Osteocyte (in vitro differentiated cells): Measurements from ENCODE around the gene ALCAM. TPM values are rescaled to one million over a fixed set of nuclear protein-coding genes. Genes with fewer than 3 reads are reported as not detected.

Source experiments
- DNase-seq: peaks from one replicate; pipeline ENCODE4 v3.0.0; 2021; ENCODE audit warnings: mixed read lengths; ENCODE audit not compliant: unreplicated experiment; ENCODE audit errors: extremely low spot score
- H3K27ac Mint-ChIP-seq: one replicate; pipeline ENCODE4 v1.8.0; 2021; ENCODE audit warnings: mild to moderate bottlenecking, mixed read lengths; ENCODE audit not compliant: unreplicated experiment
- H3K27me3 Mint-ChIP-seq: one replicate; pipeline ENCODE4 v1.8.0; 2021; ENCODE audit warnings: mixed read lengths; ENCODE audit not compliant: unreplicated experiment
- H3K36me3 Mint-ChIP-seq: one replicate; pipeline ENCODE4 v1.8.0; 2021; ENCODE audit warnings: mixed read lengths; ENCODE audit not compliant: unreplicated experiment
- H3K4me1 Mint-ChIP-seq: one replicate; pipeline ENCODE4 v1.8.0; 2021; ENCODE audit warnings: mixed read lengths; ENCODE audit not compliant: unreplicated experiment
- H3K4me3 Mint-ChIP-seq: one replicate; pipeline ENCODE4 v1.8.0; 2021; ENCODE audit warnings: mild to moderate bottlenecking, moderate library complexity, mixed read lengths; ENCODE audit not compliant: unreplicated experiment
- H3K9me3 Mint-ChIP-seq: one replicate; pipeline ENCODE4 v1.8.0; 2021; ENCODE audit warnings: mixed read lengths; ENCODE audit not compliant: unreplicated experiment
- total RNA-seq: library from RNA; stranded (reverse); gene quantifications from 2 replicates; pipeline ENCODE4 v1.2.1, GENCODE V29; 2021
- TF ChIP-seq, protein P1 (sequence below): fragments of 200-600 bp; sonication (generic); IDR thresholded peaks from 2 replicates; pipeline ENCODE4 v1.5.0; 2021; ENCODE audit warnings: antibody characterized with exemption, mild to moderate bottlenecking, moderate library complexity

The ALCAM gene
- total RNA-seq, 1 donor from 2014 or later = 242 TPM

DNA sequence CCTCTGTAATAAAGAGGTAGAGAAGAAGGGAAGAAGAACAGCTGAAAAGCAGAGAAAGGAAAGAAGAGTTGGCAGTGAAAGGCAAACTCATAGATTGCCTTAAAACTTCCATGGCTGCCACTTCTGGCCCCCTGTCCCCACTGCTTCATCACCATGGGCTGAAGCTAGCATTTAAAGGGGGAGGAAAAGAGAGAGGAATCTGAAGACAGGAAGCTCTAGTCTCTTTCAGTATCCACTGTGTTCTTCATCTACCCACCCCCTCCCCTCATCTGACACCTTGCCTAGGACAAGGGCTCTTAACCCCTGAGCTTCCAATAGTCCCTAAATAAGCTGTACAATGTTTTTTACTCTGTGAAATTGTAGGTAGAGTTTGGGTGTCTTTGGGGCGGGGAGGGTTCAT, 60.6 kb downstream of the ALCAM start:
- peaks cover 68% of the 10 kb centered on the region for H3K4me1 Mint-ChIP-seq
- H3K36me3 Mint-ChIP-seq = no peaks in the 10 kb centered on the region
- H3K27me3 Mint-ChIP-seq = no peaks in the 10 kb centered on the region
- peak overlapping the region; percentile 48 for H3K27ac Mint-ChIP-seq
- no peak for DNase-seq
- no peaks in the 10 kb centered on the region for H3K9me3 Mint-ChIP-seq
- H3K4me3 Mint-ChIP-seq = no peak overlapping the region
- TF ChIP-seq, protein P1, sequence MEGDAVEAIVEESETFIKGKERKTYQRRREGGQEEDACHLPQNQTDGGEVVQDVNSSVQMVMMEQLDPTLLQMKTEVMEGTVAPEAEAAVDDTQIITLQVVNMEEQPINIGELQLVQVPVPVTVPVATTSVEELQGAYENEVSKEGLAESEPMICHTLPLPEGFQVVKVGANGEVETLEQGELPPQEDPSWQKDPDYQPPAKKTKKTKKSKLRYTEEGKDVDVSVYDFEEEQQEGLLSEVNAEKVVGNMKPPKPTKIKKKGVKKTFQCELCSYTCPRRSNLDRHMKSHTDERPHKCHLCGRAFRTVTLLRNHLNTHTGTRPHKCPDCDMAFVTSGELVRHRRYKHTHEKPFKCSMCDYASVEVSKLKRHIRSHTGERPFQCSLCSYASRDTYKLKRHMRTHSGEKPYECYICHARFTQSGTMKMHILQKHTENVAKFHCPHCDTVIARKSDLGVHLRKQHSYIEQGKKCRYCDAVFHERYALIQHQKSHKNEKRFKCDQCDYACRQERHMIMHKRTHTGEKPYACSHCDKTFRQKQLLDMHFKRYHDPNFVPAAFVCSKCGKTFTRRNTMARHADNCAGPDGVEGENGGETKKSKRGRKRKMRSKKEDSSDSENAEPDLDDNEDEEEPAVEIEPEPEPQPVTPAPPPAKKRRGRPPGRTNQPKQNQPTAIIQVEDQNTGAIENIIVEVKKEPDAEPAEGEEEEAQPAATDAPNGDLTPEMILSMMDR = no peak

DNA sequence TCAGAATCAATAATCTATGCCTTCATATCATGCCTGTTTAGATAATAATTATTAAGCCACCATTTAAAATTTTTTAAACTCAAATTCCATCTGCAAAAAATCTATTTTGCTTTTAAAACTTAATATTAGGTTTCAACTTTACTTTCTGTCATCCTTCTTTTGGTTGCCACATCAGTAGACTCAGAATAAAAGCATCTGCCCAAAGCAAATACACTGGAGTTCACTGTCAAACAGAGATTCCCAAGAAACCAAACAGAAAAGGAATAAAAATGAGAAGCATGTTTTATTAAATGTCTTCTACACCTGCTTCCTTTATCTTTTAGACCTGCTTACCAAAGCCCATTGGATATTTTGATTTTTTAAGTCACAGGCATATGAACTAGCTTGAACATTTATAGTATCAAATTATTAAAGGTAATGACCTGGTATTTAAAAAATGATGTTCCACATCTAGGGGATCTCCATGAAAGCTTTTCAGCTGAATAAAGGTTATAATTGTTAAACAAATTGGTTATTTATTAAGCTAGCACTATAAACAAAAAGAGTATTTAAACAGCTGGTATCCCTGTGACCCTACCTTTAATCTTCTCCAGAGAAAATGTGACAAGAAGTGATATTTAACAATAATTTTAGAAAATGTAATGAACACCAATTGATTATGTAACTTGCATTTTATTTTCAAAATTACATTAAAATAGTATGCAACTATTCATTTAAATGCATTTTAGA, 62.5 kb downstream of the ALCAM start:
- no peak for DNase-seq
- Mint-ChIP-seq H3K9me3 (no peaks in the 10 kb centered on the region), H3K27ac (peak overlapping the region; percentile 17), H3K27me3 (no peaks in the 10 kb centered on the region), H3K4me1 (peaks cover 62% of the 10 kb centered on the region), H3K36me3 (no peaks in the 10 kb centered on the region), H3K4me3 (no peak overlapping the region)
- TF ChIP-seq, protein P1 = no peak

DNA sequence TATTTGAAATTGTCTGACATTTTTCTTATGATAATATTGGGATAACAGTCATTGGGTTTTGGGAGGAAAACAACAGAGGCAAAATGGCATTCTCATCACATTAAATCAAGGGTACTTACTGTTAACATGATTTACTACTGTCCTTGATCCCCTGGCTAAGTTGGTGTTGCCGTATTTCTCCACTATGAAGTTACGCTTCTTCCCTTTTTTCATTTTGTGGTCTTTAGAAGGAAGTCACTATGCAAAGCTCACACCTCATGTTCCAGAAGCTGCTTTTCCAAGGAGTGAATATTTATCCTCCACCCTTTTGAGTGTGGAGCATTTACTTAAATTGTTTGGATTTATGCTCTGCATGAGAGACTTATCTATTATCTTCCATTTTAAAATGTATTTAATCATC, 63.7 kb downstream of the ALCAM start:
- Mint-ChIP-seq H3K27ac (peak overlapping the region; percentile 56), H3K27me3 (no peaks in the 10 kb centered on the region), H3K36me3 (no peaks in the 10 kb centered on the region), H3K9me3 (no peaks in the 10 kb centered on the region), H3K4me3 (no peak overlapping the region), H3K4me1 (peaks cover 55% of the 10 kb centered on the region)
- DNase-seq = no peak
- TF ChIP-seq, protein P1 = no peak

DNA sequence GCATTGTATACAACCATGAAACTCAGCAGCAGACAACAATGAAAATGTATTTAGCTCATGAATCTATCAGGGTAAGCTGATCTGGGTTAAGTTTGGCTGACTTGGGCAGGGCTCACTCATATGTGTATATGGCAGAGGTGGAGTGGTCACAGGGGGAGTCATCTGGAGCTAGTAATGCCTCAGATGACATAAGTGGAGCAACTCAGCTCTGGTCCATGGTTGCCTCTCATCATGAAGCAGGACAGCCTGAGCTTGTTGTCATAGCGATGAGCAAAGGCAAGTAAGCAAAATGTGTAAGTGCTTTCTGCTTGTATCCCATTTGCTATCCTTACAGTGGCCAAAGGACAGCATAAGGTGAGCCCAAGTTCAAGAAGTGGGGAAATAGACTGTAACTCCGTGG, 64.5 kb downstream of the ALCAM start:
- no peak overlapping the region for H3K4me3 Mint-ChIP-seq
- no peaks in the 10 kb centered on the region for H3K27me3 Mint-ChIP-seq
- no peak for DNase-seq
- H3K27ac Mint-ChIP-seq = peak overlapping the region; percentile 27
- TF ChIP-seq, protein P1 = no peak
- H3K36me3 Mint-ChIP-seq = no peaks in the 10 kb centered on the region
- H3K4me1 Mint-ChIP-seq = peaks cover 53% of the 10 kb centered on the region
- H3K9me3 Mint-ChIP-seq = no peaks in the 10 kb centered on the region

DNA sequence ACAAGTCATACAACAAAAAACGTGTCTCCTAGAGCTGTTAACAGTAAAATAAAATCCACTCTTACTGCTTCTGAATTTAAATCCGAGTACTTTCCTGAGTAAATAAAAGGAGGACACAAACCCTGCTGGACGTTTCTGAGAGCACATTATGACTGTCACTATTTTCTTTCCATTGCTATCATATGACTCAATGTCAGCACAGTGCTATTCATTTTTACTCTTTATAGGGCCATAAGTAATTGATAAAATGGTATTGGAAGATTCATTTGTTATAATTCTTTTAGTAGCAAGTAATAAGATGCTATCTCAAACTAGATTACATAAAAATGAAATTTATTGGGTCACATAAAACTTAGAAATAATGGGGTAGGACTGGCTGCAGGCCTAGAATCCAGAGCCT, 68.6 kb downstream of the ALCAM start:
- TF ChIP-seq, protein P1 = no peak
- Mint-ChIP-seq H3K4me1 (peaks cover 36% of the 10 kb centered on the region), H3K9me3 (no peaks in the 10 kb centered on the region), H3K36me3 (peaks cover 4% of the 10 kb centered on the region), H3K4me3 (no peak overlapping the region), H3K27ac (no peak overlapping the region), H3K27me3 (no peaks in the 10 kb centered on the region)
- no peak for DNase-seq
